ENCODE data around the gene COPG1. TPM values are rescaled to one million over a fixed set of nuclear protein-coding genes. Genes with fewer than 3 reads are reported as not detected.

COPG1 gene
- total and polyA plus RNA-seq, 7 donors = 50.9 to 151 (median 78.1) TPM

GRCh38 chr3:129308636-129309035 is 59.2 kb downstream of the COPG1 start:
- no peak overlapping the region for H3K27ac ChIP-seq
- H3K4me1 ChIP-seq = peaks cover 0 to 11% (median 5%) of the 10 kb centered on the region in 4 donors
- DNase-seq = no peak
- intact Hi-C loops (cut with DNase I) = no loop called here
- 94 to 96% methylated on average over 3 of the region's 3 CpGs for WGBS, 2 donors
- no peaks in the 10 kb centered on the region for H3K27me3 ChIP-seq
- no peaks in the 10 kb centered on the region for H3K9me3 ChIP-seq
- TF ChIP-seq POLR2A (IDR thresholded peaks at IDR 0.05) = no peak
- no peak for TF ChIP-seq POLR2AphosphoS5 (IDR thresholded peaks at IDR 0.05)
- no peak for TF ChIP-seq EP300 (IDR thresholded peaks at IDR 0.05)
- no peak for TF ChIP-seq CTCF (IDR thresholded peaks at IDR 0.05)
- peaks cover 0 to 14% (median 0%) of the 10 kb centered on the region in 4 donors for H3K36me3 ChIP-seq
- no peak overlapping the region for H3K4me3 ChIP-seq

- peaks cover 0 to 15% (median 13%) of the 10 kb centered on the region in 4 donors for H3K4me1 ChIP-seq
- intact Hi-C loops (cut with DNase I) = no loop called here
- H3K27ac ChIP-seq = no peak overlapping the region
- H3K27me3 ChIP-seq = no peaks in the 10 kb centered on the region
- WGBS, 2 donors = 70 to 80% methylated on average over 7 of the region's 7 CpGs
- H3K9me3 ChIP-seq = no peaks in the 10 kb centered on the region
- no peak for TF ChIP-seq CTCF (IDR thresholded peaks at IDR 0.05)
- no peak for TF ChIP-seq POLR2A (IDR thresholded peaks at IDR 0.05)
- no peak for TF ChIP-seq EP300 (IDR thresholded peaks at IDR 0.05)
- TF ChIP-seq POLR2AphosphoS5 (IDR thresholded peaks at IDR 0.05) = no peak
- H3K36me3 ChIP-seq = no peaks in the 10 kb centered on the region
- no peak for DNase-seq
- no peak overlapping the region for H3K4me3 ChIP-seq
Measured at GRCh38 chr3:129310111-129311011, 61.0 kb downstream of the COPG1 start.

GRCh38 chr3:129311054-129311902 is 61.9 kb downstream of the COPG1 start:
- no peaks in the 10 kb centered on the region for H3K9me3 ChIP-seq
- TF ChIP-seq POLR2A (IDR thresholded peaks at IDR 0.05) (no peak), POLR2AphosphoS5 (IDR thresholded peaks at IDR 0.05) (no peak), EP300 (IDR thresholded peaks at IDR 0.05) (no peak), CTCF (IDR thresholded peaks at IDR 0.05) (no peak)
- no peak for DNase-seq
- intact Hi-C loops (cut with DNase I) = no loop called here
- no peaks in the 10 kb centered on the region for H3K36me3 ChIP-seq
- H3K27me3 ChIP-seq = no peaks in the 10 kb centered on the region
- H3K4me1 ChIP-seq = peaks cover 2 to 13% (median 11%) of the 10 kb centered on the region in 4 donors
- H3K27ac ChIP-seq = no peak overlapping the region
- H3K4me3 ChIP-seq = no peak overlapping the region
- WGBS, 2 donors = 93 to 96% methylated on average over 3 of the region's 3 CpGs

- H3K4me1 ChIP-seq = peaks cover 2 to 17% (median 15%) of the 10 kb centered on the region in 4 donors
- no peaks in the 10 kb centered on the region for H3K27me3 ChIP-seq
- TF ChIP-seq POLR2AphosphoS5 (IDR thresholded peaks at IDR 0.05) (peak in 1 of 4 donors; percentile 5), CTCF (IDR thresholded peaks at IDR 0.05) (no peak)
- no peak overlapping the region for H3K4me3 ChIP-seq
- no peak overlapping the region for H3K27ac ChIP-seq
- H3K36me3 ChIP-seq = no peaks in the 10 kb centered on the region
- intact Hi-C loops (cut with DNase I) = no loop called here
- no peak for DNase-seq
- 83 to 87% methylated on average over 2 of the region's 2 CpGs for WGBS, 2 donors
- no peaks in the 10 kb centered on the region for H3K9me3 ChIP-seq
Measured at GRCh38 chr3:129312021-129312639, 62.7 kb downstream of the COPG1 start.

Data from sigmoid colon (tissue), 7 donors.